Pancreas (tissue), 10 donors: ENCODE measurements around the gene CTNNA2. TPM values are rescaled to one million over a fixed set of nuclear protein-coding genes. Genes with fewer than 3 reads are reported as not detected.
A peak's percentile ranks its signal among the peaks of the same experiment; 100 is the strongest.

Experiments used
- ATAC-seq, 4 donors: fragments of 200-7000 bp; cut with Tn5 transposase; one replicate each; pipeline versions ENCODE4 v1.8.0 to v1.9.1; 2020; ENCODE audit warnings: mild to moderate bottlenecking in 4 of 4, moderate library complexity in 4 of 4
- DNase-seq, 6 donors: peaks; one replicate each; pipeline ENCODE4 v3.0.0-alpha.2; 2020
- FAIRE-seq: peaks from 2 replicates; lab custom pipeline; 2012; peaks lifted over from hg19 to GRCh38; lab: Jason Lieb, UNC
- H3K27ac ChIP-seq, 4 donors: fragments of 200-600 bp; sonication (generic); 1 replicate in 3 of 4; 2 replicates in 1 of 4; pipeline versions ENCODE4 v1.5.0 to v1.8.0; 2020
- H3K27me3 ChIP-seq, 4 donors: fragments of 200-600 bp; one replicate each; pipeline ENCODE4 v1.8.0; 2021
- H3K36me3 ChIP-seq, 3 donors: fragments of 200-600 bp; sonication (generic) in 1 of 3; one replicate each; pipeline versions ENCODE4 v1.5.0 to v1.8.0; 2020 to 2021
- H3K4me1 ChIP-seq, 3 donors: fragments of 200-600 bp; one replicate each; pipeline ENCODE4 v1.8.0; 2021
- H3K4me3 ChIP-seq, 4 donors: fragments of 200-600 bp; sonication (generic) in 2 of 4; one replicate each; pipeline versions ENCODE4 v1.5.0 to v1.8.0; 2020 to 2021
- H3K9me3 ChIP-seq, 4 donors: fragments of 200-600 bp; one replicate each; pipeline ENCODE4 v1.8.0; 2021
- CTCF ChIP-seq, 4 donors: fragments of 200-600 bp; sonication (generic) in 3 of 4; IDR thresholded peaks; one replicate each; pipeline versions ENCODE4 v1.5.0 to v1.8.0; 2021; ENCODE audit warnings: antibody characterized with exemption in 4 of 4
- WGBS, 2 donors: extraction: QIAGEN DNeasy Blood & Tissue Kit; methylation state at CpG; one replicate each; pipeline ENCODE4 v1.1.7; 2013; 5-methylcytosine and 5-hydroxymethylcytosine counted together
- intact Hi-C, 3 donors: fragments of 100-400 bp; cut with DNase I; formaldehyde crosslinking; loops; one replicate each; pipeline versions ENCODE4 v1.11.1 to v1.14.2; 2022
- polyA plus RNA-seq, 2 donors: library from polyadenylated mRNA; stranded (reverse); fragments of 200-250 nt; gene quantifications; one replicate each; pipeline ENCODE4 v1.2.3, GENCODE V29; 2013
- total RNA-seq, 6 donors: library from RNA; stranded (reverse); fragmentation: NEBNext Ultra II Directional in 4 of 6; extraction: Animal tissue kit (Norgen Biotek cat#: 25700) in 4 of 6; gene quantifications; one replicate each; pipeline versions ENCODE4 v1.2.1 to v1.2.4, GENCODE V29; 2021 to 2023
- donor health status: healthy with polysubstance abuse.
- donor health status: DM: no; HTN: no; CAD: no; lungs with moderate emphysema.
- donor health status: DM: no; HTN: no; CAD: no.
- donor health status: control.
- donor health status: control.
- donor health status: Bipolar disorder and iron deficiency.
- donor health status: DM: yes; HTN: yes; CAD: no.
- donor health status: DM: no; HTN: no; CAD: no.
- donor health status: DM: no; HTN: no; CAD: no.
- donor health status: DM: yes; HTN: yes; CAD: no.

Gene CTNNA2
- total and polyA plus RNA-seq, 8 donors = 0.25 to 12.1 (median 2.1) TPM

GRCh38 chr2:80231421-80231820 is 718.6 kb downstream of the CTNNA2 start:
- no peak for DNase-seq
- Histone ChIP-seq H3K27ac (no peak overlapping the region), H3K36me3 (no peaks in the 10 kb centered on the region), H3K27me3 (no peaks in the 10 kb centered on the region), H3K9me3 (no peaks in the 10 kb centered on the region), H3K4me3 (no peak overlapping the region), H3K4me1 (no peaks in the 10 kb centered on the region)
- no peak for TF ChIP-seq CTCF (IDR thresholded peaks at IDR 0.05)
- intact Hi-C loops = no loop called here
- WGBS, 2 donors = 42 to 55% methylated on average over 1 of the region's 1 CpG
- no peak for FAIRE-seq
- no peak for ATAC-seq

- H3K4me1 ChIP-seq = no peaks in the 10 kb centered on the region
- H3K4me3 ChIP-seq = no peak overlapping the region
- no peaks in the 10 kb centered on the region for H3K27me3 ChIP-seq
- 52 to 60% methylated on average over 1 of the region's 1 CpG for WGBS, 2 donors
- no peaks in the 10 kb centered on the region for H3K9me3 ChIP-seq
- H3K27ac ChIP-seq = no peak overlapping the region
- no peak for DNase-seq
- intact Hi-C loops = no loop called here
- H3K36me3 ChIP-seq = no peaks in the 10 kb centered on the region
- no peak for ATAC-seq
- no peak for TF ChIP-seq CTCF (IDR thresholded peaks at IDR 0.05)
- FAIRE-seq = no peak
Measured at GRCh38 chr2:80233333-80233732, 720.5 kb downstream of the CTNNA2 start.

GRCh38 chr2:80238692-80239469 is 726.0 kb downstream of the CTNNA2 start:
- DNase-seq = peak in 4 of 6 donors; percentile 3 to 71 (median 35)
- FAIRE-seq = no peak
- WGBS, 2 donors = 39 to 48% methylated on average over 11 of the region's 11 CpGs
- peak in 3 of 4 donors; percentile 47 to 64 (median 57) for ATAC-seq
- Histone ChIP-seq H3K27ac (no peak overlapping the region), H3K9me3 (no peaks in the 10 kb centered on the region), H3K36me3 (no peaks in the 10 kb centered on the region), H3K4me1 (no peaks in the 10 kb centered on the region), H3K4me3 (no peak overlapping the region), H3K27me3 (no peaks in the 10 kb centered on the region)
- intact Hi-C loops = no loop called here
- TF ChIP-seq CTCF (IDR thresholded peaks at IDR 0.05) = peak; percentile 38 to 73 (median 58)

- no peak for TF ChIP-seq CTCF (IDR thresholded peaks at IDR 0.05)
Measured at GRCh38 chr2:80242355-80242910, 729.6 kb downstream of the CTNNA2 start.

More at GRCh38 chr2:80242355-80242910, 729.6 kb downstream of the CTNNA2 start:
- DNase-seq (no peak), ATAC-seq (no peak), FAIRE-seq (no peak)
- intact Hi-C loops = no loop called here
- no peaks in the 10 kb centered on the region for H3K9me3 ChIP-seq
- no peak overlapping the region for H3K27ac ChIP-seq
- H3K4me1 ChIP-seq = no peaks in the 10 kb centered on the region
- WGBS, 2 donors = 28 to 41% methylated on average over 3 of the region's 3 CpGs
- H3K27me3 ChIP-seq = no peaks in the 10 kb centered on the region
- no peak overlapping the region for H3K4me3 ChIP-seq
- no peaks in the 10 kb centered on the region for H3K36me3 ChIP-seq
